IMR-90 (cell line): ENCODE measurements around the gene NHEJ1.

Experiments used
- CEBPB ChIP-seq: IDR thresholded peaks from 2 replicates; pipeline ENCODE4 v1.6.1; 2012; ENCODE audit warnings: low read depth, low read length, improper control_type of control experiment
- CHD1 ChIP-seq: IDR thresholded peaks from 2 replicates; pipeline ENCODE4 v1.6.1; 2012; ENCODE audit warnings: low read depth, low read length, improper control_type of control experiment
- MAZ ChIP-seq: IDR thresholded peaks from 2 replicates; pipeline ENCODE4 v1.6.1; 2012; ENCODE audit warnings: low read depth, mild to moderate bottlenecking, low read length, improper control_type of control experiment, moderate library complexity, borderline replicate concordance
- MXI1 ChIP-seq: IDR thresholded peaks from 2 replicates; pipeline ENCODE4 v1.6.1; 2012; ENCODE audit warnings: low read depth, mild to moderate bottlenecking, low read length, moderate library complexity, borderline replicate concordance
- POLR2A ChIP-seq: IDR thresholded peaks from 2 replicates; pipeline ENCODE4 v1.6.1; 2012; ENCODE audit warnings: mild to moderate bottlenecking, low read depth, low read length
- RAD21 ChIP-seq: IDR thresholded peaks from 2 replicates; pipeline ENCODE4 v1.6.1; 2012; ENCODE audit warnings: low read length, improper control_type of control experiment
- RFX5 ChIP-seq: IDR thresholded peaks from 2 replicates; pipeline ENCODE4 v1.8.0; 2012; ENCODE audit warnings: low read depth, mild to moderate bottlenecking, low read length, moderate library complexity
- TF ChIP-seq, protein P1 (sequence below): conservative IDR thresholded peaks from 2 replicates; pipeline ENCODE4 v1.5.1; 2012; ENCODE audit warnings: mild to moderate bottlenecking, low read depth, low read length, improper control_type of control experiment

DNA sequence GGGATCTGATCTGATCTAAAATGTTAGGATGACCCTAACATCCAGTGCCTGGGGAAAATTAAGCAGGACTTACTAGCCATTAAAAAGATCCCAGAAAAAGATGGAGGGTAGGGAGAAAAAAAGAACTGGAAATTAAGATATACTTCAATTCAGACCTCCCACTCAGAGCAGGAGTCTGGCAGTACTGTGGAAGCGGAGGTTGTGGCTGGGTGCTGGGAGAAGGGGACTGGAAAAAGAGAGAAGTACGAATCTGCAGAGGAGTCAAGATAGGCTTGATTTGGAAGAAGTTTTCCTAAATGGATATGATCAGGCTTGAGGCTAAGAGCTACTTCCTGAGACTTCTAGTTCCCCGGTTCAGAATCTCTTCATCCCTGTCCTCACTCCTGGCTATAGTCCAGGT lies 66.4 kb downstream of the NHEJ1 start:
- TF ChIP-seq RFX5 (no peak), MXI1 (no peak), CHD1 (no peak), POLR2A (no peak), RAD21 (no peak), MAZ (no peak), CEBPB (no peak)
- TF ChIP-seq, protein P1, sequence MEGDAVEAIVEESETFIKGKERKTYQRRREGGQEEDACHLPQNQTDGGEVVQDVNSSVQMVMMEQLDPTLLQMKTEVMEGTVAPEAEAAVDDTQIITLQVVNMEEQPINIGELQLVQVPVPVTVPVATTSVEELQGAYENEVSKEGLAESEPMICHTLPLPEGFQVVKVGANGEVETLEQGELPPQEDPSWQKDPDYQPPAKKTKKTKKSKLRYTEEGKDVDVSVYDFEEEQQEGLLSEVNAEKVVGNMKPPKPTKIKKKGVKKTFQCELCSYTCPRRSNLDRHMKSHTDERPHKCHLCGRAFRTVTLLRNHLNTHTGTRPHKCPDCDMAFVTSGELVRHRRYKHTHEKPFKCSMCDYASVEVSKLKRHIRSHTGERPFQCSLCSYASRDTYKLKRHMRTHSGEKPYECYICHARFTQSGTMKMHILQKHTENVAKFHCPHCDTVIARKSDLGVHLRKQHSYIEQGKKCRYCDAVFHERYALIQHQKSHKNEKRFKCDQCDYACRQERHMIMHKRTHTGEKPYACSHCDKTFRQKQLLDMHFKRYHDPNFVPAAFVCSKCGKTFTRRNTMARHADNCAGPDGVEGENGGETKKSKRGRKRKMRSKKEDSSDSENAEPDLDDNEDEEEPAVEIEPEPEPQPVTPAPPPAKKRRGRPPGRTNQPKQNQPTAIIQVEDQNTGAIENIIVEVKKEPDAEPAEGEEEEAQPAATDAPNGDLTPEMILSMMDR, result no peak
